Mesenchymal stem cell (in vitro differentiated cells and primary cell): ENCODE measurements around the gene MAP6D1.

Experiments used
- DNase-seq: peaks from one replicate; pipeline ENCODE4 v3.0.0-alpha.2; 2013
- H2AFZ ChIP-seq: one replicate; pipeline ENCODE4 v1.6.1; 2013; ENCODE audit warnings: low read depth, mild to moderate bottlenecking, control low read depth, inconsistent platforms, low read length, moderate library complexity
- H2AK5ac ChIP-seq: 2 replicates; pipeline ENCODE4 v1.6.1; 2013; ENCODE audit warnings: low read length, moderate library complexity, mild to moderate bottlenecking, inconsistent platforms; ENCODE audit not compliant: severe bottlenecking
- H2BK120ac ChIP-seq: one replicate; pipeline ENCODE4 v1.6.1; 2013; ENCODE audit warnings: low read depth, mild to moderate bottlenecking, inconsistent platforms, low read length, moderate library complexity
- H2BK12ac ChIP-seq, 2 experiments: one replicate each; pipeline ENCODE4 v1.6.1; 2013; ENCODE audit warnings: inconsistent platforms in 2 of 2, low read length in 2 of 2, mild to moderate bottlenecking in 2 of 2, moderate library complexity in 2 of 2, control low read depth in 1 of 2
- H2BK15ac ChIP-seq: one replicate; pipeline ENCODE4 v1.6.1; 2013; ENCODE audit warnings: mild to moderate bottlenecking, low read depth, inconsistent platforms; ENCODE audit not compliant: poor library complexity, severe bottlenecking
- H2BK5ac ChIP-seq: 2 replicates; pipeline ENCODE4 v1.6.1; 2013; ENCODE audit warnings: low read depth, mild to moderate bottlenecking, low read length, control low read depth, inconsistent platforms; ENCODE audit not compliant: poor library complexity, severe bottlenecking
- H3K14ac ChIP-seq, 2 experiments: one replicate each; pipeline ENCODE4 v1.6.1; 2013; ENCODE audit warnings: inconsistent platforms in 2 of 2, low read length in 2 of 2, control low read depth in 1 of 2, mild to moderate bottlenecking in 1 of 2, moderate library complexity in 1 of 2
- H3K18ac ChIP-seq, 2 experiments: one replicate each; pipeline ENCODE4 v1.6.1; 2013; ENCODE audit warnings: inconsistent platforms in 2 of 2, low read length in 2 of 2, control low read depth in 1 of 2, low read depth in 1 of 2, mild to moderate bottlenecking in 1 of 2
- H3K23ac ChIP-seq, 2 experiments: one replicate each; pipeline ENCODE4 v1.6.1; 2013; ENCODE audit warnings: inconsistent platforms in 2 of 2, low read length in 2 of 2, mild to moderate bottlenecking in 2 of 2, moderate library complexity in 2 of 2, control low read depth in 1 of 2
- H3K27ac ChIP-seq: 2 replicates; pipeline ENCODE4 v1.5.1; 2013; ENCODE audit warnings: mild to moderate bottlenecking, moderate library complexity, low read length, control low read depth, inconsistent platforms; ENCODE audit not compliant: poor library complexity, severe bottlenecking
- H3K27me3 ChIP-seq, 2 experiments: 2 replicates each; pipeline versions ENCODE4 v1.6.1 to v1.7.0; 2013; ENCODE audit warnings: low read length in 2 of 2, mild to moderate bottlenecking in 2 of 2, moderate library complexity in 2 of 2, control low read depth in 1 of 2, inconsistent platforms in 1 of 2; ENCODE audit not compliant: control insufficient read depth in 1 of 2, insufficient read depth in 1 of 2
- H3K36me3 ChIP-seq, 2 experiments: 2 replicates each; pipeline versions ENCODE4 v1.6.1 to v1.7.0; 2013; ENCODE audit warnings: low read length in 2 of 2, control low read depth in 1 of 2, inconsistent platforms in 1 of 2, low read depth in 1 of 2, mild to moderate bottlenecking in 1 of 2; ENCODE audit not compliant: insufficient read depth in 2 of 2, control insufficient read depth in 1 of 2
- H3K4ac ChIP-seq, 2 experiments: one replicate each; pipeline ENCODE4 v1.6.1; 2013; ENCODE audit warnings: inconsistent platforms in 2 of 2, low read length in 2 of 2, mild to moderate bottlenecking in 2 of 2, moderate library complexity in 2 of 2, control low read depth in 1 of 2, low read depth in 1 of 2
- H3K4me1 ChIP-seq: 2 replicates; pipeline ENCODE4 v1.6.1; 2013; ENCODE audit warnings: low read depth, low read length, control low read depth; ENCODE audit not compliant: control insufficient read depth, insufficient read depth
- H3K4me2 ChIP-seq: 2 replicates; pipeline ENCODE4 v1.6.1; 2013; ENCODE audit warnings: low read length, mild to moderate bottlenecking, inconsistent platforms; ENCODE audit not compliant: poor library complexity, severe bottlenecking
- H3K4me3 ChIP-seq, 2 experiments: 2 replicates each; pipeline versions ENCODE4 v1.5.1 to v1.7.0; 2013; ENCODE audit warnings: low read length in 2 of 2, mild to moderate bottlenecking in 2 of 2, control low read depth in 1 of 2, low read depth in 1 of 2; ENCODE audit not compliant: insufficient read depth in 1 of 2
- H3K79me1 ChIP-seq: replicated peaks from 2 replicates; pipeline ENCODE4 v1.6.1; 2013; ENCODE audit warnings: mild to moderate bottlenecking, control low read depth, low read length, inconsistent platforms; ENCODE audit not compliant: poor library complexity, severe bottlenecking
- H3K9ac ChIP-seq: 2 replicates; pipeline ENCODE4 v1.7.0; 2013; ENCODE audit warnings: mild to moderate bottlenecking, low read length, moderate library complexity
- H3K9me3 ChIP-seq: 2 replicates; pipeline ENCODE4 v1.7.0; 2013; ENCODE audit warnings: mild to moderate bottlenecking, low read length; ENCODE audit not compliant: control insufficient read depth
- H4K8ac ChIP-seq: one replicate; pipeline ENCODE4 v1.6.1; 2013; ENCODE audit warnings: inconsistent platforms, mild to moderate bottlenecking, low read length, moderate library complexity
- H4K91ac ChIP-seq: one replicate; pipeline ENCODE4 v1.6.1; 2013; ENCODE audit warnings: mild to moderate bottlenecking, low read length, inconsistent platforms
- WGBS: methylation state at CpG from one replicate; pipeline ENCODE4 v1.1.7; 2013; ENCODE audit warnings: mixed read lengths; 5-methylcytosine and 5-hydroxymethylcytosine counted together

MAP6D1 gene

DNA sequence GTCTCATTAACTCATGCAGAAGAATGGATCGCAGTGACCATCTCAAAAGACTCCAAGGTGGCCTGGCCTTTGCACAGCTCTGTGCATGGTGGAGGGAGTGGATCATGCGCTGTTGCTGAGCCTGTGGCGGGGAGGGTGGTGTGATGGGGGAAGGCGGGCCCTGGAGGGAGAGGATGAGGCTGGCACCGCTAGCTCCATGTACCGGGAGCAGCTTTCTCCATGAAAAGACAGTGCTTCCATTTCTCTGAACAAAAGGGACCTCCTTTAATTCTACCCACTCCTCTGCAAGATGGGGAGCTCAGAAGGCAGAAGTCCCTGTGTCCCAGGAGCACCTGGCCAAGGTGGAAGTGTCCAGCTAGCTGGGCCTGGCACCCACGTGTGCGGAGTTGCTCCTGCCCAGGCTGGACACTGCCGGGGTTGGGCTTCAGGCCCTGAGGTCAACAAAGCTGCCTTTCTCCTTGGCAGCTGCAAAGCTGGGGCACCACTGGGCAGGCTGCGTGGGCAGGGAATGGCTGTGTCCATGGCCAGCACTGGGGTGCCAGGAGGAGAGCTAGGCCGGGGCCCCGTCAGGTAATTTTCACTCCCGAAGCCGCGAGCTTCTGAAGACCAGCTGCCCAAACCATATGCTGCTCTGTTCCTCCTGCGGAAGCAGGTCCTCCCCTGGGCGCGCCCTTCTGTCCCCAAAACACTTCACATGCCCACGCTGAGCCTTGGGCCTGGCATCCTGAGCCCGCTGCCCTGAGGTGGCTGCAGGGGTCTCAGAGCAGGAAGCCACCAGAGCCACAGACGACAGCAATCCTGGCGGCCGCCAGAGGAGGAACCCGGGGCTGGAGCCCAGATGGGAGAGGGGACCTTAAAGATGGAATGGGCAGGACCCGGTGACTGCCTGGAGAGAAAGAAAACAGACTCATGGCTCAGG lies 6.4 kb downstream of the MAP6D1 start:
- Histone ChIP-seq H3K9me3 (no peaks in the 10 kb centered on the region), H3K27ac (no peak overlapping the region), H2BK12ac (no peak overlapping the region), H2BK15ac (no peak overlapping the region), H4K8ac (no peak overlapping the region), H3K4me3 (no peak overlapping the region), H3K23ac (no peak overlapping the region), H3K9ac (no peak overlapping the region), H2AK5ac (no peak overlapping the region), H3K4me2 (no peak overlapping the region), H4K91ac (no peak overlapping the region), H3K4me1 (peaks cover 6% of the 10 kb centered on the region), H3K36me3 (peaks cover 0 to 30% of the 10 kb centered on the region in 2 experiments), H2AFZ (no peak overlapping the region), H3K4ac (peak overlapping the region in 1 of 2 experiments; percentile 53), H2BK120ac (no peak overlapping the region), H3K79me1 (peaks cover 9% of the 10 kb centered on the region), H3K14ac (no peak overlapping the region), H3K18ac (no peak overlapping the region), H2BK5ac (no peak overlapping the region), H3K27me3 (no peaks in the 10 kb centered on the region)
- DNase-seq, result no peak
- WGBS, result 97% methylated on average over 21 of the region's 25 CpGs

- Histone ChIP-seq H4K91ac (no peak overlapping the region), H2BK15ac (no peak overlapping the region), H3K14ac (no peak overlapping the region), H3K9me3 (no peaks in the 10 kb centered on the region), H2BK12ac (no peak overlapping the region), H3K18ac (no peak overlapping the region), H3K27ac (no peak overlapping the region), H3K9ac (no peak overlapping the region), H2BK120ac (no peak overlapping the region), H3K4ac (no peak overlapping the region), H2AK5ac (no peak overlapping the region), H3K4me3 (no peak overlapping the region), H3K79me1 (peaks cover 5% of the 10 kb centered on the region), H3K4me1 (peaks cover 6% of the 10 kb centered on the region), H2AFZ (no peak overlapping the region), H2BK5ac (no peak overlapping the region), H3K27me3 (no peaks in the 10 kb centered on the region), H3K4me2 (no peak overlapping the region), H3K36me3 (peaks cover 0 to 33% of the 10 kb centered on the region in 2 experiments), H3K23ac (no peak overlapping the region), H4K8ac (no peak overlapping the region)
- DNase-seq, result no peak
- WGBS, result 91% methylated on average over 14 of the region's 14 CpGs
These were observed 7.2 kb downstream of the MAP6D1 start for GRCh38 chr3:183818041-183818620.

DNA sequence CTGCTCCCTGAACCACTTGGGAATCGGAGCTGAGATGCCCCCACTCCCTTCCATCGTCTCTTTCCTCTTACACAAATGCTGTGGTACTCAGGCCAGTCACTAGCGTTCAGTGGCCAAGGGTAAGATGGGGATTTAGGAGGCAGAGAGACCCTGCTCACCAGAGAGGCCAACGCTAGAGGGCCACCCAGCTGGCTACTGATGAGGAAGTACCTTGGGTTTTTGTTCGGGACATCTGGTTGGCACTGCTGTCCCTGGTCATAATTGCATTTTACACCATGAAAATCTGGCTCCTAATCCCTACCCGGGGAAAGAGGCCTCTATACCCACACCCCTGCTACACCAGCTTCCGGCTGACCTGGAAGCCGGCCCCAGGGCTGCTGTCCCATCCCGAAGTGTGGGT lies 7.7 kb downstream of the MAP6D1 start:
- Histone ChIP-seq H2BK12ac (no peak overlapping the region), H2AK5ac (no peak overlapping the region), H4K91ac (no peak overlapping the region), H3K27me3 (no peaks in the 10 kb centered on the region), H3K23ac (no peak overlapping the region), H3K9me3 (no peaks in the 10 kb centered on the region), H3K27ac (no peak overlapping the region), H3K4ac (no peak overlapping the region), H3K9ac (no peak overlapping the region), H3K79me1 (peaks cover 5% of the 10 kb centered on the region), H3K18ac (no peak overlapping the region), H2BK5ac (no peak overlapping the region), H3K14ac (no peak overlapping the region), H3K36me3 (peaks cover 5 to 34% of the 10 kb centered on the region in 2 experiments), H2BK15ac (no peak overlapping the region), H3K4me3 (no peak overlapping the region), H3K4me2 (no peak overlapping the region), H2BK120ac (no peak overlapping the region), H3K4me1 (peaks cover 6% of the 10 kb centered on the region), H4K8ac (no peak overlapping the region), H2AFZ (no peak overlapping the region)
- no peak for DNase-seq
- WGBS, result 96% methylated on average over 9 of the region's 9 CpGs

- no peak overlapping the region for H3K4ac ChIP-seq
- no peak overlapping the region for H3K27ac ChIP-seq
- H3K79me1 ChIP-seq, result peaks cover 4% of the 10 kb centered on the region
- WGBS, result 92% methylated on average over 20 of the region's 20 CpGs
- DNase-seq, result no peak
- no peak overlapping the region for H4K8ac ChIP-seq
- H2AFZ ChIP-seq, result no peak overlapping the region
- H2AK5ac ChIP-seq, result no peak overlapping the region
- H3K4me2 ChIP-seq, result no peak overlapping the region
- no peak overlapping the region for H2BK120ac ChIP-seq
- H3K36me3 ChIP-seq, result peaks cover 11 to 36% of the 10 kb centered on the region in 2 experiments
- no peak overlapping the region for H3K18ac ChIP-seq
- no peak overlapping the region for H3K23ac ChIP-seq
- no peaks in the 10 kb centered on the region for H3K27me3 ChIP-seq
- no peak overlapping the region for H2BK5ac ChIP-seq
- no peak overlapping the region for H3K9ac ChIP-seq
- H2BK12ac ChIP-seq, result no peak overlapping the region
- H3K14ac ChIP-seq, result no peak overlapping the region
- no peak overlapping the region for H2BK15ac ChIP-seq
- peaks cover 6% of the 10 kb centered on the region for H3K4me1 ChIP-seq
- H4K91ac ChIP-seq, result no peak overlapping the region
- no peaks in the 10 kb centered on the region for H3K9me3 ChIP-seq
- H3K4me3 ChIP-seq, result no peak overlapping the region
These were observed 8.5 kb downstream of the MAP6D1 start for GRCh38 chr3:183816681-183817510.
